Tibial artery (tissue), 4 donors: Measurements from ENCODE around the gene KRTAP10-5.
"Not testable (repeated sequence)": the region's sequence is repeated elsewhere in the genome, so short reads cannot be mapped to it uniquely, and the experiment has no call there.

ENCODE experiments used
- DNase-seq, 2 donors: peaks; one replicate each; pipeline ENCODE4 v3.0.0-alpha.2; 2019
- H3K27ac ChIP-seq, 2 donors: fragments of 200-600 bp; sonication (generic) in 1 of 2; 1 replicate in 1 of 2; 2 replicates in 1 of 2; pipeline ENCODE4 v1.5.1; 2018 to 2019; ENCODE audit warnings: mild to moderate bottlenecking in 1 of 2
- H3K27me3 ChIP-seq, 2 donors: fragments of 200-600 bp; sonication (generic) in 1 of 2; one replicate each; pipeline versions ENCODE4 v1.5.1 to v1.6.0; 2016 to 2019
- H3K36me3 ChIP-seq, 3 donors: fragments of 200-600 bp; sonication (generic) in 2 of 3; one replicate each; pipeline ENCODE4 v1.5.1; 2016 to 2019; ENCODE audit warnings: mild to moderate bottlenecking in 2 of 3
- H3K4me1 ChIP-seq, 4 donors: fragments of 200-600 bp; sonication (generic) in 2 of 4; 1 replicate in 3 of 4; 2 replicates in 1 of 4; pipeline ENCODE4 v1.5.1; 2016 to 2019
- H3K4me3 ChIP-seq, 2 donors: fragments of 200-600 bp; sonication (generic) in 1 of 2; 1 replicate in 1 of 2; 2 replicates in 1 of 2; pipeline ENCODE4 v1.5.1; 2018 to 2019; ENCODE audit warnings: mild to moderate bottlenecking in 2 of 2
- H3K9me3 ChIP-seq, 3 donors: fragments of 200-600 bp; sonication (generic) in 1 of 3; one replicate each; pipeline ENCODE4 v1.5.1; 2016 to 2019
- CTCF ChIP-seq, 2 experiments: fragments of 200-600 bp in 1 of 2; fragments of 450-650 bp in 1 of 2; IDR thresholded peaks; one replicate each; pipeline ENCODE4 v1.5.1; 2017 to 2019; ENCODE audit warnings: antibody characterized with exemption in 2 of 2, mild to moderate bottlenecking in 1 of 2, moderate library complexity in 1 of 2
- intact Hi-C: fragments of 100-400 bp; cut with DNase I; formaldehyde crosslinking; loops from one replicate; pipeline ENCODE4 v1.15.0; 2023; ENCODE audit warnings: low total_unique reads

KRTAP10-5 gene

GRCh38 chr21:44595524-44595923, 15.1 kb upstream of the KRTAP10-5 start:
- DNase-seq: no peak
- no peaks in the 10 kb centered on the region for H3K4me1 ChIP-seq
- no peak for TF ChIP-seq CTCF (IDR thresholded peaks at IDR 0.05)
- H3K27ac ChIP-seq: no peak overlapping the region
- intact Hi-C loops: no loop called here
- H3K4me3 ChIP-seq: no peak overlapping the region
- no peaks in the 10 kb centered on the region for H3K36me3 ChIP-seq
- H3K27me3 ChIP-seq: peaks cover 0 to 20% of the 10 kb centered on the region in 2 donors
- H3K9me3 ChIP-seq: peaks cover 0 to 5% (median 0%) of the 10 kb centered on the region in 3 donors

GRCh38 chr21:44594406-44594916, 14.1 kb upstream of the KRTAP10-5 start:
- intact Hi-C loops: no loop called here
- no peaks in the 10 kb centered on the region for H3K4me1 ChIP-seq
- no peak for TF ChIP-seq CTCF (IDR thresholded peaks at IDR 0.05)
- peaks cover 0 to 30% of the 10 kb centered on the region in 2 donors for H3K27me3 ChIP-seq
- H3K27ac ChIP-seq: no peak overlapping the region
- H3K9me3 ChIP-seq: peaks cover 0 to 5% (median 0%) of the 10 kb centered on the region in 3 donors
- DNase-seq: no peak
- H3K4me3 ChIP-seq: no peak overlapping the region
- H3K36me3 ChIP-seq: no peaks in the 10 kb centered on the region

- H3K4me3 ChIP-seq: no peak overlapping the region
- H3K9me3 ChIP-seq: peaks cover 0 to 4% (median 0%) of the 10 kb centered on the region in 3 donors
- DNase-seq: peak in 1 of 2 donors; percentile 40
- no peak overlapping the region for H3K27ac ChIP-seq
- intact Hi-C loops: no loop called here
- H3K36me3 ChIP-seq: no peaks in the 10 kb centered on the region
- no peaks in the 10 kb centered on the region for H3K4me1 ChIP-seq
- no peak for TF ChIP-seq CTCF (IDR thresholded peaks at IDR 0.05)
- peaks cover 0 to 36% of the 10 kb centered on the region in 2 donors for H3K27me3 ChIP-seq
Observed at GRCh38 chr21:44593598-44594405, 13.4 kb upstream of the KRTAP10-5 start.

GRCh38 chr21:44592446-44593311, 12.3 kb upstream of the KRTAP10-5 start, which contains the start of gene KRTAP10-6:
Gene KRTAP10-6 (minus strand): TSS chr21:44592505. CDS start chr21:44592484, 21 bp downstream.
- no peaks in the 10 kb centered on the region for H3K9me3 ChIP-seq
- no peak for TF ChIP-seq CTCF (IDR thresholded peaks at IDR 0.05)
- no peak within 1 kb of the TSS for H3K4me3 ChIP-seq
- no peaks in the 10 kb centered on the region for H3K4me1 ChIP-seq
- peak in 1 of 2 donors; percentile 59 for DNase-seq
- peaks cover 0 to 36% of the 10 kb centered on the region in 2 donors for H3K27me3 ChIP-seq
- H3K27ac ChIP-seq: no peak within 1 kb of the TSS
- intact Hi-C loops: no loop called here
- H3K36me3 ChIP-seq: no peaks in the 10 kb centered on the region

GRCh38 chr21:44591801-44592130, 11.4 kb upstream of the KRTAP10-5 start:
- peaks cover 0 to 36% of the 10 kb centered on the region in 2 donors for H3K27me3 ChIP-seq
- H3K27ac ChIP-seq, H3K9me3 ChIP-seq, H3K36me3 ChIP-seq, H3K4me1 ChIP-seq, H3K4me3 ChIP-seq, DNase-seq, intact Hi-C loops: not testable (repeated sequence)

GRCh38 chr21:44590897-44591800, 10.7 kb upstream of the KRTAP10-5 start:
- H3K36me3 ChIP-seq, H3K27ac ChIP-seq, H3K4me1 ChIP-seq, H3K4me3 ChIP-seq, intact Hi-C loops, H3K9me3 ChIP-seq: not testable (repeated sequence)
- H3K27me3 ChIP-seq: peaks cover 0 to 40% of the 10 kb centered on the region in 2 donors
- DNase-seq: peak in 1 of 2 donors; percentile 44
